K562 (cell line): ENCODE data around the gene TRAF7. TPM values are rescaled to one million over a fixed set of nuclear protein-coding genes. Genes with fewer than 3 reads are reported as not detected.
A peak's percentile ranks its signal among the peaks of the same experiment; 100 is the strongest.

Experiments
- FOXA3 ChIP-seq, 2 experiments: fragments of 450-650 bp in 1 of 2; sonication (generic) in 1 of 2; formaldehyde crosslinking; IDR thresholded peaks in 1 of 2; conservative IDR thresholded peaks in 1 of 2; 2 replicates each; pipeline versions ENCODE4 v1.4.0 to v1.8.0; 2020 to 2022; ENCODE audit warnings: mild to moderate bottlenecking in 2 of 2, missing genetic modification reagents in 1 of 2
- FOXJ2 ChIP-seq: fragments of 200-800 bp; sonication (Bioruptor generic); IDR thresholded peaks from 2 replicates; pipeline ENCODE4 v1.6.1; 2016; ENCODE audit warnings: missing genetic modification characterization, missing compliant biosample characterization
- GTF2A2 ChIP-seq: IDR thresholded peaks from 2 replicates; pipeline ENCODE4 v1.6.1; 2016; ENCODE audit warnings: mild to moderate bottlenecking, missing genetic modification characterization, missing compliant biosample characterization
- LCOR ChIP-seq: sonication (generic); formaldehyde crosslinking; IDR thresholded peaks from 2 replicates; pipeline ENCODE4 v1.8.0; 2022; ENCODE audit warnings: mild to moderate bottlenecking, missing genetic modification reagents
- NCOA2 ChIP-seq, 2 experiments: fragments of 450-650 bp; IDR thresholded peaks; 2 replicates each; pipeline ENCODE4 v1.6.1; 2018; ENCODE audit warnings: mild to moderate bottlenecking in 2 of 2, moderate library complexity in 1 of 2; ENCODE audit not compliant: partially characterized antibody in 2 of 2
- NCOA4 ChIP-seq: fragments of 450-650 bp; IDR thresholded peaks from 2 replicates; pipeline ENCODE4 v1.6.1; 2018; ENCODE audit warnings: mild to moderate bottlenecking; ENCODE audit not compliant: partially characterized antibody
- POU5F1 ChIP-seq: fragments of 150-350 bp; IDR thresholded peaks from 2 replicates; pipeline ENCODE4 v1.6.1; 2014; ENCODE audit warnings: borderline replicate concordance, low read length, low read depth, mild to moderate bottlenecking; ENCODE audit not compliant: partially characterized antibody
- PRPF4 ChIP-seq: fragments of 200-400 bp; formaldehyde crosslinking; IDR thresholded peaks from one replicate; pipeline ENCODE4 v1.6.1; 2017; ENCODE audit warnings: low read length, low read depth, mild to moderate bottlenecking; ENCODE audit not compliant: insufficient read depth, poor library complexity, severe bottlenecking
- PURB ChIP-seq: sonication (generic); formaldehyde crosslinking; IDR thresholded peaks from 2 replicates; pipeline ENCODE4 v1.9.0; 2021; ENCODE audit warnings: low read depth, mild to moderate bottlenecking, missing genetic modification reagents
- RCOR1 ChIP-seq, 2 experiments: IDR thresholded peaks; 2 replicates each; pipeline ENCODE4 v1.6.1; 2012; ENCODE audit warnings: low read depth in 2 of 2, low read length in 2 of 2, borderline replicate concordance in 1 of 2, improper control_type of control experiment in 1 of 2
- SMARCA4 ChIP-seq: fragments of 450-650 bp; IDR thresholded peaks from 2 replicates; pipeline ENCODE4 v1.6.1; 2016
- SRSF3 ChIP-seq: fragments of 200-400 bp; formaldehyde crosslinking; IDR thresholded peaks from 2 replicates; pipeline ENCODE4 v1.6.1; 2016; ENCODE audit warnings: mild to moderate bottlenecking, low read length, moderate library complexity; ENCODE audit not compliant: insufficient read depth
- ZC3H11A ChIP-seq: IDR thresholded peaks from 2 replicates; pipeline ENCODE4 v1.6.1; 2012; ENCODE audit warnings: low read depth, low read length, improper control_type of control experiment
- ZNF140 ChIP-seq: fragments of 250-450 bp; sonication (Bioruptor Pico); IDR thresholded peaks from 2 replicates; pipeline ENCODE4 v1.8.0; 2021; ENCODE audit warnings: moderate library complexity, mild to moderate bottlenecking, inconsistent platforms
- ZNF224 ChIP-seq: sonication (generic); formaldehyde crosslinking; IDR thresholded peaks from 2 replicates; pipeline ENCODE4 v1.8.0; 2022; ENCODE audit warnings: mild to moderate bottlenecking, missing genetic modification reagents
- polyA plus RNA-seq, 8 experiments: library from polyadenylated mRNA; depleted of rRNA in 4 of 8; stranded (reverse) in 5 of 8; unstranded in 3 of 8; fragments of >200 nt; fragmentation: Nextera tagmentation in 2 of 8; fragmentation: Illumina TruSeq in 1 of 8; extraction: Ambion mirVana in 2 of 8; extraction: Trizol in 1 of 8; gene quantifications; 2 replicates each; pipeline versions ENCODE4 v1.2.1 to v1.2.3, GENCODE V29; 2011 to 2014; ENCODE audit warnings: inconsistent platforms in 1 of 8, missing spikeins in 1 of 8
- total RNA-seq, 7 experiments: library from RNA; depleted of rRNA in 6 of 7; stranded (reverse); fragments of >200 nt in 6 of 7; fragmentation: Illumina TruSeq in 2 of 7; extraction: Trizol in 2 of 7; gene quantifications; 2 replicates each; pipeline versions ENCODE4 v1.2.1 to v1.2.3, GENCODE V29; 2011 to 2021; ENCODE audit warnings: low replicate concordance in 1 of 7
- TF ChIP-seq, protein P1 (sequence below): fragments of 250-450 bp; sonication (Bioruptor Pico); IDR thresholded peaks from 2 replicates; pipeline ENCODE4 v1.4.0; 2020; ENCODE audit warnings: mild to moderate bottlenecking
- TF ChIP-seq, protein P2 (sequence below): sonication (generic); formaldehyde crosslinking; IDR thresholded peaks from 2 replicates; pipeline ENCODE4 v1.8.0; 2022; ENCODE audit warnings: mild to moderate bottlenecking, missing genetic modification reagents
- TF ChIP-seq, protein P3 (sequence below): fragments of 250-450 bp; sonication (Bioruptor Pico); IDR thresholded peaks from 2 replicates; pipeline ENCODE4 v1.5.1; 2021; ENCODE audit warnings: mild to moderate bottlenecking
- TF ChIP-seq, protein P4 (sequence below): fragments of 250-450 bp; sonication (Bioruptor Pico); IDR thresholded peaks from 2 replicates; pipeline ENCODE4 v1.4.0; 2020; ENCODE audit warnings: mild to moderate bottlenecking, moderate library complexity

TRAF7 gene
- total and polyA plus RNA-seq, 9 of the 15 experiments (the other 6 are each of a cell fraction or from before 2014, with no cell fraction given): 1.1 to 113 (median 41.6) TPM

DNA sequence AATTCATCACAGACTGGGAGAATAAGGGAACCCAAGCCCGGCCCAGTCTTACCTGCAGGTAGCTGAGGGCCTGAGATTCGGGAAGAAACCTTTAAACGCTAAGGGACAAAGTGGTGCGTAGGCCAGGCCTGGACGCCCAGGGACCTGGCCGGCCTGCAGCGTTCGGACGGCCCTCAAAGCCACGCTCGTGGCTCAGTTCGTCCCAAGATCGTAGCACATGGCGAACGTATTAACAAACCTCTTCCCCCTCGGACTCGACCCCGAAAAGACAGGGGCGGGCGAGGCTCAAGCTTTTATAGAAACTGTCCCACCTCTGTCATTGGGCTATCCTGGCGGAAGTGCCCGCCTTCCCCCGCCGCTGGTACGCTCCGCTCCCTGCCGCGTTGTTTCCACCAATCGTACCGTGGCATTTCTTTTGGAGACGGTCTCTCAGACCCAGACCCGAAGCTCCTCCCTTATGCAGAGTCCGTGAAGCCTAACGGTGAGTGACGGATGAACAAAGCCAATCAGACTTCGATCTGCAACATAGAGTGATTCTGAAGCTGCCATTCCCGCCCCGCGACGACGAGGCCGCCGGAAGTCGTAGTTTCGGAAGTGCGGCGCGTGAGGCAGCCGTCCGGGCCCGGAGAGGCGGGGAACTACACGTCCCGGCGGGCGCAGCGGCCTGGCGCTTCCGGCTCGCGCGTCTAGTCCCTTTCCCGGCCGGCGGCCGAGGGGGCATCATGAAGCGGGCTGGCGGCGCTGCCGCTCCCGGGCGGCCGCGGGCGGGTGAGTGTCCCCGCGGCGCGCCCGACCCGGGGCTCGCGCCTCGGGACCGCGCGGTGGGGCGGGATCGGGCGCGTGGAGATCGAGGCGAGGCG, at the start of gene TRAF7 (continued):
- TF ChIP-seq GTF2A2 (tag) (peak; percentile 96), POU5F1 (peak; percentile 75), SRSF3 (no peak), NCOA2 (IDR thresholded peaks at IDR 0.05; ENCODE audit: partially characterized antibody in 2 of 2) (no peak), FOXJ2 (tag) (0 out of 2 replicates have a peak, but pooled peaks have one; percentile 16), PURB (CRISPR knock-in tag) (no peak), ZNF224 (CRISPR knock-in tag) (peak; percentile 82; the same call in 1 of the 2 replicates), RCOR1 (IDR thresholded peaks at IDR 0.05; ENCODE audit: borderline replicate concordance in 1 of 2, low read depth in 2 of 2, low read length in 2 of 2) (peak in 1 of 2 experiments; percentile 14; a peak in 1 of 4 replicates), PRPF4 (peak; percentile 87), ZNF140 (CRISPR knock-in tag) (no peak), LCOR (CRISPR knock-in tag) (peak; percentile 97), NCOA4 (no peak), FOXA3 (CRISPR knock-in tag; conservative IDR thresholded peaks at IDR 0.05 in 1 of 2, IDR thresholded peaks at IDR 0.05 in 1 of 2) (no peak), ZC3H11A (no peak), SMARCA4 (no peak)
- TF ChIP-seq, protein P1, sequence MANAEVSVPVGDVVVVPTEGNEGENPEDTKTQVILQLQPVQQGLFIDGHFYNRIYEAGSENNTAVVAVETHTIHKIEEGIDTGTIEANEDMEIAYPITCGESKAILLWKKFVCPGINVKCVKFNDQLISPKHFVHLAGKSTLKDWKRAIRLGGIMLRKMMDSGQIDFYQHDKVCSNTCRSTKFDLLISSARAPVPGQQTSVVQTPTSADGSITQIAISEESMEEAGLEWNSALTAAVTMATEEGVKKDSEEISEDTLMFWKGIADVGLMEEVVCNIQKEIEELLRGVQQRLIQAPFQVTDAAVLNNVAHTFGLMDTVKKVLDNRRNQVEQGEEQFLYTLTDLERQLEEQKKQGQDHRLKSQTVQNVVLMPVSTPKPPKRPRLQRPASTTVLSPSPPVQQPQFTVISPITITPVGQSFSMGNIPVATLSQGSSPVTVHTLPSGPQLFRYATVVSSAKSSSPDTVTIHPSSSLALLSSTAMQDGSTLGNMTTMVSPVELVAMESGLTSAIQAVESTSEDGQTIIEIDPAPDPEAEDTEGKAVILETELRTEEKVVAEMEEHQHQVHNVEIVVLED (CRISPR knock-in tag): peak; percentile 72
- TF ChIP-seq, protein P2, sequence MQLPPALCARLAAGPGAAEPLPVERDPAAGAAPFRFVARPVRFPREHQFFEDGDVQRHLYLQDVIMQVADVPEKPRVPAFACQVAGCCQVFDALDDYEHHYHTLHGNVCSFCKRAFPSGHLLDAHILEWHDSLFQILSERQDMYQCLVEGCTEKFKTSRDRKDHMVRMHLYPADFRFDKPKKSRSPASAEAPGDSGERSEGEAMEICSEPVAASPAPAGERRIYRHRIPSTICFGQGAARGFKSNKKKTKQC (CRISPR knock-in tag): peak; percentile 92
- TF ChIP-seq, protein P3, sequence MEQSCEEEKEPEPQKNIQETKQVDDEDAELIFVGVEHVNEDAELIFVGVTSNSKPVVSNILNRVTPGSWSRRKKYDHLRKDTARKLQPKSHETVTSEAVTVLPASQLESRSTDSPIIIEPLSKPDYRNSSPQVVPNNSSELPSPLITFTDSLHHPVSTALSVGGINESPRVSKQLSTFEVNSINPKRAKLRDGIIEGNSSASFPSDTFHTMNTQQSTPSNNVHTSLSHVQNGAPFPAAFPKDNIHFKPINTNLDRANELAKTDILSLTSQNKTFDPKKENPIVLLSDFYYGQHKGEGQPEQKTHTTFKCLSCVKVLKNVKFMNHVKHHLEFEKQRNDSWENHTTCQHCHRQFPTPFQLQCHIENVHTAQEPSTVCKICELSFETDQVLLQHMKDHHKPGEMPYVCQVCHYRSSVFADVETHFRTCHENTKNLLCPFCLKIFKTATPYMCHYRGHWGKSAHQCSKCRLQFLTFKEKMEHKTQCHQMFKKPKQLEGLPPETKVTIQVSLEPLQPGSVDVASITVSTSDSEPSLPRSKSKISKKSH (CRISPR knock-in tag): 0 out of 2 replicates have a peak, but pooled peaks have one; percentile 25
- TF ChIP-seq, protein P4, sequence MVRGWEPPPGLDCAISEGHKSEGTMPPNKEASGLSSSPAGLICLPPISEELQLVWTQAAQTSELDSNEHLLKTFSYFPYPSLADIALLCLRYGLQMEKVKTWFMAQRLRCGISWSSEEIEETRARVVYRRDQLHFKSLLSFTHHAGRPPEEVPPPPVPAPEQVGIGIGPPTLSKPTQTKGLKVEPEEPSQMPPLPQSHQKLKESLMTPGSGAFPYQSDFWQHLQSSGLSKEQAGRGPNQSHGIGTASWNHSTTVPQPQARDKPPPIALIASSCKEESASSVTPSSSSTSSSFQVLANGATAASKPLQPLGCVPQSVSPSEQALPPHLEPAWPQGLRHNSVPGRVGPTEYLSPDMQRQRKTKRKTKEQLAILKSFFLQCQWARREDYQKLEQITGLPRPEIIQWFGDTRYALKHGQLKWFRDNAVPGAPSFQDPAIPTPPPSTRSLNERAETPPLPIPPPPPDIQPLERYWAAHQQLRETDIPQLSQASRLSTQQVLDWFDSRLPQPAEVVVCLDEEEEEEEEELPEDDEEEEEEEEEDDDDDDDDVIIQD (CRISPR knock-in tag): no peak
